Measurements from ENCODE around the gene KIAA0513. TPM values are rescaled to one million over a fixed set of nuclear protein-coding genes. Genes with fewer than 3 reads are reported as not detected.

Gene KIAA0513
- polyA plus RNA-seq, 1 donor (not counting 4 experiments of a cell fraction or from before 2014, with no cell fraction given) = 3.3 TPM

GRCh38 chr16:85140455-85141012 is 112.9 kb downstream of the KIAA0513 start:
- dilution Hi-C loops (cut with MboI; ENCODE audit: extremely low pct_ligation_motif_present, low sequenced_read_pairs) = no loop called here
- Histone ChIP-seq H4K20me1 (ENCODE audit: control insufficient read depth, extremely low read depth, insufficient read depth, low read length) (no peaks in the 10 kb centered on the region), H2AFZ (ENCODE audit: control insufficient read depth, low read length) (no peak overlapping the region), H3K9ac (ENCODE audit: control insufficient read depth, extremely low read depth, insufficient read depth, low read length) (no peak overlapping the region), H3K9me3 (ENCODE audit: control insufficient read depth, low read depth, low read length) (no peaks in the 10 kb centered on the region), H3K27ac (ENCODE audit: control insufficient read depth, insufficient read depth, low read length) (no peak overlapping the region), H3K4me1 (ENCODE audit: control insufficient read depth, extremely low read depth, insufficient read depth, low read length) (peaks cover 3% of the 10 kb centered on the region), H3K27me3 (ENCODE audit: control insufficient read depth, extremely low read depth, insufficient read depth, low read length) (peaks cover 32% of the 10 kb centered on the region), H3K79me2 (ENCODE audit: control insufficient read depth, insufficient read depth, low read length) (no peaks in the 10 kb centered on the region), H3K4me2 (ENCODE audit: control insufficient read depth, extremely low read depth, insufficient read depth, low read depth, low read length) (no peak overlapping the region), H3K36me3 (ENCODE audit: control insufficient read depth in 2 of 2, extremely low read depth in 1 of 2, insufficient read depth in 2 of 2, low read length in 2 of 2) (no peaks in the 10 kb centered on the region), H3K4me3 (ENCODE audit: control insufficient read depth in 2 of 3, extremely low read depth in 1 of 3, insufficient read depth in 2 of 3, low read depth in 1 of 3, low read length in 3 of 3) (no peak overlapping the region), H3K9me1 (ENCODE audit: control insufficient read depth, extremely low read depth, insufficient read depth, low read length) (no peaks in the 10 kb centered on the region)
- TF ChIP-seq, protein P1, sequence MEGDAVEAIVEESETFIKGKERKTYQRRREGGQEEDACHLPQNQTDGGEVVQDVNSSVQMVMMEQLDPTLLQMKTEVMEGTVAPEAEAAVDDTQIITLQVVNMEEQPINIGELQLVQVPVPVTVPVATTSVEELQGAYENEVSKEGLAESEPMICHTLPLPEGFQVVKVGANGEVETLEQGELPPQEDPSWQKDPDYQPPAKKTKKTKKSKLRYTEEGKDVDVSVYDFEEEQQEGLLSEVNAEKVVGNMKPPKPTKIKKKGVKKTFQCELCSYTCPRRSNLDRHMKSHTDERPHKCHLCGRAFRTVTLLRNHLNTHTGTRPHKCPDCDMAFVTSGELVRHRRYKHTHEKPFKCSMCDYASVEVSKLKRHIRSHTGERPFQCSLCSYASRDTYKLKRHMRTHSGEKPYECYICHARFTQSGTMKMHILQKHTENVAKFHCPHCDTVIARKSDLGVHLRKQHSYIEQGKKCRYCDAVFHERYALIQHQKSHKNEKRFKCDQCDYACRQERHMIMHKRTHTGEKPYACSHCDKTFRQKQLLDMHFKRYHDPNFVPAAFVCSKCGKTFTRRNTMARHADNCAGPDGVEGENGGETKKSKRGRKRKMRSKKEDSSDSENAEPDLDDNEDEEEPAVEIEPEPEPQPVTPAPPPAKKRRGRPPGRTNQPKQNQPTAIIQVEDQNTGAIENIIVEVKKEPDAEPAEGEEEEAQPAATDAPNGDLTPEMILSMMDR (optimal IDR thresholded peaks at IDR 0.05 in 1 of 3, IDR thresholded peaks at IDR 0.05 in 1 of 3, conservative IDR thresholded peaks at IDR 0.05 in 1 of 3; ENCODE audit: extremely low read depth in 1 of 3, insufficient read depth in 2 of 3, low read length in 3 of 3) = no peak
- no peak for TF ChIP-seq EZH2 (IDR thresholded peaks at IDR 0.05; ENCODE audit: low read length)
- DNase-seq (ENCODE audit: low read depth, low spot score) = no peak
- no peak for FAIRE-seq

DNA sequence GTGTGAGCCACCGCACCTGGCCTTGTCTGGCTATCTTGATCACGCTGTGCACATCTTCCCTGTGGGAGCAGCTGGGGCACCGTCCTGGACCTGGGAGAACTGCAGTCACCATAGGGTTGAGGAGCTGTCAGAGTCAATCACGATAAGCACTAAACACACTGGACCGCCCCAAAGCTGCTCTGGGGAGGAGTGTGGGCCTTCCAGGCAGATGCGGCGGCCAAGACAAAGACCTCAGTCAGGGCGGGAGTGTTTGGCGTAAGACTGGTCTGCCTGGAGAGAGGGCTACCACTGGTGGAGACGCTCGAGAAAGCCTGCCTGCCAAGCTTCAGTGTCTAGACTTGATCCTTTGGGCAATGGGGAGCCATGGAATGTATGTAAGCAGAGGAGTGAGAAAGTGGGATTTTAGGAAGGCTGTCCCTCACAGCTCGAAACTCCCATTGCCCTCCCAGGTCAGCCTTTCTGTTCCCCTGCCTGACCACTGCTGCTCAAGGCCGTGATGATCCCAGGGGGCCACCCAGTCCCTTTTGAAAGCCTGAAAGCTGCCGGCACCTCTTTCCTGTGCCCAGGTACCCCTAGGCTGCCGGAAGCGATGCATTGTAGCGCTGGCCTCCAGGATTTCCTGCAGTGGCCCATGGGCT is 114.0 kb downstream of the KIAA0513 start:
- Histone ChIP-seq H3K79me2 (ENCODE audit: control insufficient read depth, insufficient read depth, low read length) (no peaks in the 10 kb centered on the region), H3K9me1 (ENCODE audit: control insufficient read depth, extremely low read depth, insufficient read depth, low read length) (no peaks in the 10 kb centered on the region), H3K4me3 (ENCODE audit: control insufficient read depth in 2 of 3, extremely low read depth in 1 of 3, insufficient read depth in 2 of 3, low read depth in 1 of 3, low read length in 3 of 3) (no peak overlapping the region), H3K27ac (ENCODE audit: control insufficient read depth, insufficient read depth, low read length) (no peak overlapping the region), H3K27me3 (ENCODE audit: control insufficient read depth, extremely low read depth, insufficient read depth, low read length) (peaks cover 30% of the 10 kb centered on the region), H3K9me3 (ENCODE audit: control insufficient read depth, low read depth, low read length) (no peaks in the 10 kb centered on the region), H3K36me3 (ENCODE audit: control insufficient read depth in 2 of 2, extremely low read depth in 1 of 2, insufficient read depth in 2 of 2, low read length in 2 of 2) (no peaks in the 10 kb centered on the region), H3K4me1 (ENCODE audit: control insufficient read depth, extremely low read depth, insufficient read depth, low read length) (peaks cover 3% of the 10 kb centered on the region), H4K20me1 (ENCODE audit: control insufficient read depth, extremely low read depth, insufficient read depth, low read length) (no peaks in the 10 kb centered on the region), H3K9ac (ENCODE audit: control insufficient read depth, extremely low read depth, insufficient read depth, low read length) (no peak overlapping the region), H2AFZ (ENCODE audit: control insufficient read depth, low read length) (no peak overlapping the region), H3K4me2 (ENCODE audit: control insufficient read depth, extremely low read depth, insufficient read depth, low read depth, low read length) (no peak overlapping the region)
- no peak for TF ChIP-seq EZH2 (IDR thresholded peaks at IDR 0.05; ENCODE audit: low read length)
- TF ChIP-seq, protein P1 (optimal IDR thresholded peaks at IDR 0.05 in 1 of 3, IDR thresholded peaks at IDR 0.05 in 1 of 3, conservative IDR thresholded peaks at IDR 0.05 in 1 of 3; ENCODE audit: extremely low read depth in 1 of 3, insufficient read depth in 2 of 3, low read length in 3 of 3) = no peak
- dilution Hi-C loops (cut with MboI; ENCODE audit: extremely low pct_ligation_motif_present, low sequenced_read_pairs) = no loop called here
- FAIRE-seq = no peak
- no peak for DNase-seq (ENCODE audit: low read depth, low spot score)
